Measurements from ENCODE around the gene UBE2D2. TPM values are rescaled to one million over a fixed set of nuclear protein-coding genes. Genes with fewer than 3 reads are reported as not detected.

UBE2D2 gene
- total RNA-seq, 3 donors from 2014 or later = 139 to 145 (median 140) TPM

- H3K4me3 ChIP-seq = no peak overlapping the region
- no peaks in the 10 kb centered on the region for H3K9me3 ChIP-seq
- intact Hi-C loops (cut with DNase I, micrococcal nuclease) = no loop called here
- H3K4me1 ChIP-seq (ENCODE audit: low read depth) = peaks cover 37% of the 10 kb centered on the region
- TF ChIP-seq CTCF (IDR thresholded peaks at IDR 0.05) = no peak
- no peak for DNase-seq
- H3K36me3 ChIP-seq (ENCODE audit: low read depth) = peaks cover 5% of the 10 kb centered on the region
- no peak for ATAC-seq
These were observed 10.8 kb downstream of the UBE2D2 start for GRCh38 chr5:139571966-139572365.

- peaks cover 33% of the 10 kb centered on the region for H3K4me1 ChIP-seq (ENCODE audit: low read depth)
- no peaks in the 10 kb centered on the region for H3K9me3 ChIP-seq
- no peak overlapping the region for H3K4me3 ChIP-seq
- no peak for TF ChIP-seq CTCF (IDR thresholded peaks at IDR 0.05)
- peak; percentile 68 for ATAC-seq
- DNase-seq = peak in 1 of 3 donors; percentile 34
- intact Hi-C loops (cut with DNase I, micrococcal nuclease) = no loop called here
- H3K36me3 ChIP-seq (ENCODE audit: low read depth) = no peaks in the 10 kb centered on the region
These were observed 13.6 kb downstream of the UBE2D2 start for GRCh38 chr5:139574641-139575312.

- Histone ChIP-seq H3K4me1 (ENCODE audit: low read depth) (peaks cover 33% of the 10 kb centered on the region), H3K36me3 (ENCODE audit: low read depth) (no peaks in the 10 kb centered on the region), H3K9me3 (no peaks in the 10 kb centered on the region), H3K4me3 (no peak overlapping the region)
- DNase-seq (no peak), ATAC-seq (no peak)
- intact Hi-C loops (cut with DNase I, micrococcal nuclease) = no loop called here
- TF ChIP-seq CTCF (IDR thresholded peaks at IDR 0.05) = no peak
These were observed 14.1 kb downstream of the UBE2D2 start for GRCh38 chr5:139575313-139575646.

GRCh38 chr5:139575751-139576150 is 14.6 kb downstream of the UBE2D2 start:
- intact Hi-C loops (cut with DNase I, micrococcal nuclease) = no loop called here
- H3K4me1 ChIP-seq (ENCODE audit: low read depth) = peaks cover 28% of the 10 kb centered on the region
- no peak overlapping the region for H3K4me3 ChIP-seq
- ATAC-seq = peak; percentile 25
- no peak for TF ChIP-seq CTCF (IDR thresholded peaks at IDR 0.05)
- no peaks in the 10 kb centered on the region for H3K36me3 ChIP-seq (ENCODE audit: low read depth)
- no peaks in the 10 kb centered on the region for H3K9me3 ChIP-seq
- DNase-seq = no peak

- intact Hi-C loops (cut with DNase I, micrococcal nuclease) = no loop called here
- Histone ChIP-seq H3K4me1 (ENCODE audit: low read depth) (peaks cover 26% of the 10 kb centered on the region), H3K4me3 (no peak overlapping the region), H3K36me3 (ENCODE audit: low read depth) (no peaks in the 10 kb centered on the region), H3K9me3 (no peaks in the 10 kb centered on the region)
- ATAC-seq (no peak), DNase-seq (no peak)
- no peak for TF ChIP-seq CTCF (IDR thresholded peaks at IDR 0.05)
These were observed 16.7 kb downstream of the UBE2D2 start for GRCh38 chr5:139577689-139578290.
